GOT3 (cell line): ENCODE data around the gene PIP4K2B.
A peak's percentile ranks its signal among the peaks of the same experiment; 100 is the strongest.
"Not testable (repeated sequence)": the region's sequence is repeated elsewhere in the genome, so short reads cannot be mapped to it uniquely, and the experiment has no call there.

Experiments
- DNase-seq: peaks from one replicate; lab custom pipeline; 2025; ENCODE audit warnings: mixed read lengths; lab: John Stamatoyannopoulos, UW

PIP4K2B gene

GRCh38 chr17:38730526-38731379, 68.6 kb downstream of the PIP4K2B start:
- DNase-seq, result no peak

DNA sequence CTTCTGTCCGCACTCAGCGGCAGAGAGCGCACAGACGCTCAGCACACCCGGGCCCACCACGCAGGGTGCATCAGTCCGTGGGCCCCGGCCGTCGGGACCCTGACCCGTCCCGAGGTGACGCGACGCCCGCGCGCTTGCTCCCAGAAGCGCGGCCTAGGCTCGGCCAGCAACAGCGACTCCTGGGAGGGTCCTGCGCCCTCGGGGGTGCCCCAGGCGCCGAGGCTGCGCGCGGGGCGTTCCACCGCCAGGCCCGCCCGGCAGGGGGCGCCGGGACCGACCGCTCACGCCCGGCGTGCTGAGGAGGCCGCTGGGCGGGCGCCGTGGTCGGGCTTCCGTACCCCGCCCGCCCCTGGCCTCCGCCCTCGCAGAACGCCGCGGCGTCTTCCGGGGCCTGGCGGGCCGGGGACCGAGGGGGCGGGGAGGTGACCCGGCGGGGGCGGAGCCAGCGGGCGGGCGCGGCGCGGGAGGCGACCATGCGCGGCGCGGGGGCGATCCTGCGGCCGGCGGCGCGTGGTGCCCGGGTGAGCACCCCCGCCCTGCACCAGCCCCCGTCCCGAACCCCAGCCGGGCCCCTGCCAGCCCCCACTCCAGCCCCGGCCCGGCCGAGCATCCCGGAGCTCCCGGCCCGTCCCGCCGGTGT, 69.3 kb downstream of the PIP4K2B start, which contains the start of gene CISD3:
CISD3 (plus strand) TSS at position 456 of the 640 bp plus-strand sequence; CDS start at position 474, 18 bp downstream.
- DNase-seq, result peak; percentile 59

DNA sequence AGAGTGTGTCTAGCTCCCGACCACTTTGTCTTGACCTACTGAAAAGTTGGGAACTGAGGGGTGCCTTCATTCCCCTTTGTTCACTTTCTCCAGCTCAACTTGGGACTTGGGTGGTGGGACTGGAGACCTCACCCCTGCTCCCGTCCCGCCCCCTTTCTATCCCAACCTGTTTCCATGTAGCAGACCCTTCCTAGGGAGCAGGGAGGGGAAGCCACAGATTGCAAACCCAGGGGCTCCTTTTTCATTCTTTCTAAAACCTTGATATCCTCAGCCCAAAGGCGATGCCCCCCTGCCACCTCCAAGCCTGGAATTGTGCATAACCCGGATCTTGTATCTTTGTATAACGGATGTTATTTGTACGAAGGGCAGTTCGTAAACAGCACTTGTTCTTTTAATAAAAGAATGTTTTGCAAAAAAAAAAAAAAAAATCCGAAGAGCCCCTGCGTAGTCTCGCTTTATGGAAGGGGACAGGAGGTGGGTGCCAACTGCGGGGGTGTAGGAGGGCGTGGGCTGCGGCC, 69.9 kb downstream of the PIP4K2B start:
- no peak for DNase-seq

DNA sequence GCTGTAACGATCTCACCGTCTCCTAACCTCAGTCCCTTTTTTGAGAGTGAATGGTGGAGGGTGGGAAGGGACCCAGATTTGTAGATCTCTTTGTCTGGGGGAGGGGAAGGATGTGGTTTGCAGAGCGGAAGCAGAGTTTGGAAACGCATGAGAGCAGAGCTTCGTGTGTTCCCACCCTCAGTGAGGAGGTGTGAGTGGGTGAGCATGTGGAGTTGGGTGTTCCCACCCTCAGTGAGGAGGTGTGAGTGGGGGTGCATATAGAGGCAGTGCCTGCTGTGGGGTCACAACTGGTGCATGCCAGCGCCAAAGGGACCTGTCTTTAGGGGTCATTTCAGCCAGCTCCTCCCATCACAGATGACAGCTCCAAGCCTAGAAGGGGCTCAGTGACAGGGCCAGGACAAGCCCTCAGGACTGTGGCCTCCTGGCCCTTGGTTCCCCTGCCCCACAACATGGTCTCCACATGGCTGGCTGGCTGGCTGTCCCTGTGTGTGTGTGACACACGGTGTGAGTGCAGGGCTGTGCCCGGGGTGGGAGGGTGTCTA, 71.0 kb downstream of the PIP4K2B start:
- DNase-seq, result no peak

DNA sequence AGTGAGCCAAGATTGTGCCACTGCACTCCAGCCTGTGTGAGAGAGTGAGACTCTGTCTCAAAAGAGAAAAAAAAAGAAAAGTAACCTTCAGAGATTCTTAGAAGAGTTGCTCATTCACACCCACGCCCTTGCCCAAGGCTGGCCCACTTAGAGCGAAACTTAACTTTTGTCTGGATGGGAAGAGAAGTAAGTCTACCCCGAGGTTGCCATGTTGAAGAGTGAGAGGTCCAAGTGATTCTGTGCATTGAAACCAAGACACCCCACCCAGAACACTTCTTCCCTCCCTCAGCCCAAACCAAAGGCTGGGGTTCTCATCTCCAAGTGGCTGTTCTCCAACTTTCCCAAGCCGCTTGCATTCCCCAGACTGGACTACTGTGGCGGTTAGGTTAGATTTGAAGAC, 71.6 kb downstream of the PIP4K2B start:
- DNase-seq, result no peak

DNA sequence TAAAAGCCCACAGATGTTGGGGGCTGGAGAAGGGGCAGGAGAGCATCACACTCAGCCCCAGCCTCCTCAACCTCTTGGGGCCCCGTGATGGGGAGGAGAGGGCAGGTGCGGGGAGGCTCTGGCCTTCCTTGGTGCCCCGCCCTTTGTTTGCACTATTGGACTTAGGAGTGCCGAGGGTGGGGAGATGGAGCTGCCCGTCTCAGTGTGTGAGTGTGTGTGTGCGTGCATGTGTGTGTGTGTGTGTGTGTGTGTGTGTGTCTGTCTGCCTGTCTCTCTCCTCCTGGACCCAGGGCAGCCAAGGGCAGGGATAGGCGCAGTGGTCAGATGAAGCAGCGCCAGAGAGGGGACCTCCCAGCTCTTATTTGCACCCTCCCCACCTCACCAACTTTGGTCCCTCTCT, 73.2 kb downstream of the PIP4K2B start:
- DNase-seq, result not testable (repeated sequence)

DNA sequence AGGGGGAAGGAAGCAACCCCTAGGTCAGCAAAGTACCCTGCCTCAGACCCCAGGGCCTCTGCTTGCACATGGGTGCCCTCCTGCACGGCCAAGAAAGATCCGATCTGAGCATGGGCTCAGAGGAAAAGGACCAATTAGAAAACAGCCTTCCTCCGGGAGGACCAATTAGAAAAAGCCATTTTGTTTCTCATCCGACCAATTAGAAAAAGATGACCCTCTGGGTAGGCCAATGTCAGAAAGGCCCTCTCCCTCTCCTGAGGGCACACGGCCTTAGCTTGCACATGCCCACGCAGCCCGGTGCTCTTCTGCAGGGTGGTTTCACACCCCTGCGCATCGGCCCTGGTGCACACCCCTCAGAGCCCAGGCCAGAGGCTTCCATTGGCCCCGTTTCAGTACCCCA, 74.3 kb downstream of the PIP4K2B start:
- DNase-seq, result no peak

GRCh38 chr17:38724337-38724988, 74.9 kb downstream of the PIP4K2B start:
- DNase-seq, result no peak

GRCh38 chr17:38721802-38722201, 77.6 kb downstream of the PIP4K2B start:
- no peak for DNase-seq

GRCh38 chr17:38720941-38721340, 78.4 kb downstream of the PIP4K2B start:
- DNase-seq, result no peak

DNA sequence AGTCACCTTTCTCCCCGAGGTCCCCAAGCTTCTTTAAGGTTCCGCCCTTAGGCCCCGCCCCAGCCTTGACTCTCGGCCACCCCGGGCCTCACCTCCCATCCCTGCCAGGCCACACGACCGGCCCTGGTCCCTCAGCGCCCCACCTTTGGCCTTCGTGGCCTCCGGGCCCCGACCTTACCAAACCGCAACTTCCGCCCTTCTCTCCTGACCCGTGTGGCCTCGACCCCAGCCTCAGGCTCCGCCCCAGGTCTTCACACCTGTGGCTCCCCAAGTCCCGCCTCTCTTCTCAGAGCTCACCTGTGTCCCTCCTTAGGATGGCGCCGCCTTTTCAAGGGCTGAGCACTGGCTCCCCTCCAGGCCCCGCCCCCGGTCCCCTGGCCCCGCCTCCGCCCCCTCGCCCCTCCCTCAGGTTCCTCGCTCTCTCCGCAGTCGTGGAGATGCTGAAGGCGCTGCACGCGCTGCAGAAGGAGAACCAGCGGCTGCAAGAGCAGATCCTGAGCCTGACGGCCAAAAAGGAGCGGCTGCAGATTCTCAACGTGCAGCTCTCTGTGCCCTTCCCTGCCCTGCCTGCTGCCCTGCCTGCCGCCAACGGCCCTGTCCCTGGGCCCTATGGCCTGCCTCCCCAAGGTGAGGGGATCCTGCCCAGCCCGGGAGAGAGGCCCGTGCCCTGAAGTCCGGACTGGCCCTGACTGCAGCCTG, 79.3 kb downstream of the PIP4K2B start:
- DNase-seq, result no peak

- no peak for DNase-seq
Observed at GRCh38 chr17:38719289-38719942, 79.9 kb downstream of the PIP4K2B start.

GRCh38 chr17:38717139-38717745, 82.1 kb downstream of the PIP4K2B start:
- DNase-seq, result no peak

GRCh38 chr17:38716368-38717005, 82.9 kb downstream of the PIP4K2B start:
- no peak for DNase-seq
